GM19324 (cell line): ENCODE data around the gene MKX.

Source experiments
- ATAC-seq: cut with Tn5 transposase; IDR thresholded peaks from one replicate; pipeline ENCODE4 v1.9.1; 2021; ENCODE audit warnings: mild to moderate bottlenecking, moderate library complexity; ENCODE audit not compliant: unreplicated experiment, low FRiP score

MKX gene, protein sequence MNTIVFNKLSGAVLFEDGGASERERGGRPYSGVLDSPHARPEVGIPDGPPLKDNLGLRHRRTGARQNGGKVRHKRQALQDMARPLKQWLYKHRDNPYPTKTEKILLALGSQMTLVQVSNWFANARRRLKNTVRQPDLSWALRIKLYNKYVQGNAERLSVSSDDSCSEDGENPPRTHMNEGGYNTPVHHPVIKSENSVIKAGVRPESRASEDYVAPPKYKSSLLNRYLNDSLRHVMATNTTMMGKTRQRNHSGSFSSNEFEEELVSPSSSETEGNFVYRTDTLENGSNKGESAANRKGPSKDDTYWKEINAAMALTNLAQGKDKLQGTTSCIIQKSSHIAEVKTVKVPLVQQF

GRCh38 chr10:27745732-27746396, at the start of gene MKX:
Gene MKX (minus strand): TSS chr10:27745819. CDS start chr10:27743415, 2,404 bp downstream.
- ATAC-seq = no peak

- ATAC-seq = no peak
Observed at GRCh38 chr10:27794157-27794556, 48.5 kb upstream of the MKX start.

DNA sequence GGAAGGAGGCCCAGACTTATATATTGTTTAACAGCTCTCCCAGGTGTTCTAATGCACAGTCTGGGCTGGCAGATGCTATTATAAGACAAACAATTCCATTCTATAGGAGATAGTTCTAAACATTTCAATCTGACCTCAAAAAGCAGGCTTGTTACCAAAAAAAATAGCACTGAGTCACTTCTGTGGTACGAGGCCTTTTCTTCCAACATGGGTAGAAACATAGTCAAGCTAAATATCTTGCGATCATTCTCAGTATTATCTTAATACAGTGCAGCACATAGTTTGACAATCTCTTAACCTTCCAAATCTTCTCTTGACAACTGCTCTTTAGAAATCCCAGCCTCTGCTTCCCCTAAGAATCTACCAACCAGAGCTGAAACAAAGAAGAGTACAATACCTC, 46.6 kb upstream of the MKX start:
- ATAC-seq = no peak

- ATAC-seq = no peak
Observed at GRCh38 chr10:27784272-27784671, 38.7 kb upstream of the MKX start.

DNA sequence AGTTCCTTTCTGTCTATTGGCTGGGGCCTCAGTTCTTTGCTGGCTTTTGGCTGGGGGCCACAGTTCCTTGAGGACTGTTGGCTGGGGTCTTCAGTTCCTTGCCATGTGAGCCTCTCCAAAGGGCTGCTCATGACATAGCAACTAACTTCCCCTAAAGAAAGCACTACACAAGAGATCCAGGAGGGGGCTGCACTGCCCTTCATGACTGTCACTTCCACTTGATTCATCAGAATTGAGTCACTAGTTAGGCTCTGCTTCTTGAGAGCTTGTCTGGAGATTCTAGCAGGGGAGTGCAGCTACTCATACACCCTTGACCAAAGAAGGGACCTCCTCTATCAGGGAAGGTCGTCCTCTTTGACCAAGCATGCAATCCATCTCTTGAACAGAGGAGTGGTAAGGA, 38.0 kb upstream of the MKX start:
- no peak for ATAC-seq

DNA sequence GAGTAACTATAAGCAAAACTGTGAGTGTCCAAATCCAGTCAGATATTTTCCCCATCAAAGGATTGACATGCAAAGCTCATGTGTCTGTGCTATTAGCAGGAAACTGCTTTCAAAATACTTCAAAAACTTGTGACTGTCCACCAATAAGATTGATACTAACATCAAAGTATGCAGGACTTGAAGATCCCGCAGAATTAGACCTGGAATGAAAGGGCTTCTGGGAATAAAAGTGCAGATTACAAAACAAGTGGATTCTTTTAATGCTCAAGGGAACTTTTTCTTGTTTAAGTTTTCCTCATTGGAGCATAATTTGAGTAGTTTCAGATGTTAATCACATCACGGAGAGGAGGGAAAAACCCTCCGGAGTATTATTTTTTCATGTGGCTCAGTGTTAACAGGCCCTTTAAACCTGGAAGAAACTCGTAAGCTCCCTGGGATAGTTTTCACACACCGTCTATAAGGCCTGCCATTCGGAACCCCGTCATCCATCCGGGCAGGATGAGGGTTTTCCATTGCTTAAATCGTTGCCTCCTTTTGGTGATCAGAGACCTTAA, 33.9 kb upstream of the MKX start:
- ATAC-seq = no peak

GRCh38 chr10:27774831-27775230, 29.2 kb upstream of the MKX start:
- ATAC-seq = no peak

GRCh38 chr10:27771231-27771630, 25.6 kb upstream of the MKX start:
- ATAC-seq = no peak

DNA sequence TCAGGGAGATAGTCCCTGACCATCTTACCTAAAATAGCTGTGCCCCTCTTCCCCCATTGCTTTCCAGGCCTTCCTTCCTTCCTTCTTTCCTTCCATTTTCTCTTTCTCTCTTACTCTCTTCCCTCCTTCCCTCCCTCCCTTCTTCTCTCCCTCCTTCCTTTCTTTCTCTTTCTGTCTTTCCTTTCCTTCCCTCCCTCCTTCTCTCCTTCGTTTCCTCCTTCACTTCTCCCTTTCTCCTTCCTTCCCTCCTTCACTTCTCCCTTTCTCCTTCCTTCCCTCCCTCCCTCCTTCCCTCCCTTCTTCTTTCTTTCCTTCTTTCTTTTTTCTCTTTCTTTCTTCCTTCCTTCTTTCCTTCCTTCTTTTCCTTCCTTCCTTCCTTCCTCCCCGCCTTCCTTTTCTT, 24.6 kb upstream of the MKX start:
- ATAC-seq = no peak

DNA sequence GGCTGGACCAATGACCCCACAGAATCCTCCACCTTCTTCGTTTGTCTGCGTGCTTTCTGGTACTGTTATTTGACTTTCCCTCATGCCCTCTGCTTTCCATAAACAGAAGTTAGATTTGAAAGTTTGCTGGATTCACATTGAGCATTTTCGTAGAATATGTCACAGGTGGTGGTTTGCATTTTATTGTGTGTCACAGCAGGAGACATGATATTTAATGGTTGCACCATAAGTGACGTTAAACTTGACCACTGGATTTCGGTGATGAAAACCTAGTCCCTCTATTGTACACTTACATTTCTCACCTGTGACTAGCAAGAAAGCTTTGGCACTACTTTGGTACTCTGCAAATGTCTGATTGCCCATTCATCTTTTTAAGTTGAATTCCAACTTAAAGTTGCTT, 15.2 kb upstream of the MKX start:
- no peak for ATAC-seq

GRCh38 chr10:27759483-27760272, 14.1 kb upstream of the MKX start:
- ATAC-seq = no peak

DNA sequence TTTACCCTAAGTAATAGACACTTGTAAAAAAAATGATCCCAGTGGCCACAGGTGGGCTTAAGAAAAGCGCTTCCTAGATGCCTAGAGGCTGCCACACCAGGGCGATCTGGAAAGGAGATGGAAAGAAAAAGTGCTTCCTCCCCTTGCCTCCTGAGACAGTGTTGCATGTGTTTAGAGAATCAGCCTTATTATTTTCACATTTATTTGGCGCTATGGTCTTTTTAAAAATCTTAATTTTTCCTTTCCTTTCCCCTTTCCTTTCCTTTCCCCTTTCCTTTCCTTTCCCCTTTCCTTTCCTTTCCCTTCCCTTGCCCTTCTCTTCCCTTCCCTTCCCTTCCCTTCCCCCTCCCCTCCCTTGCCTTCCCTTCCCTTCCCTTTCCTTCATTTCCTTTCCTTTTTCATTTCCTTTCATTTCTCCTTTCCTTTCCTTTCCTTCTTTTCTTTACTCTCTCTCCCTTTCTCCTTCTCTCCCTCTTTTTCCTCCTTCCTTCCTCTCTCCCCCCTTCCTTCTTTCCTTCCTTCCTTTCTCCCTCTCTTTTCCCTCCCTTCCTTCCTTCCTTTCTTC, 7.1 kb upstream of the MKX start:
- ATAC-seq = no peak

GRCh38 chr10:27748601-27749000, 3.0 kb upstream of the MKX start:
- no peak for ATAC-seq

DNA sequence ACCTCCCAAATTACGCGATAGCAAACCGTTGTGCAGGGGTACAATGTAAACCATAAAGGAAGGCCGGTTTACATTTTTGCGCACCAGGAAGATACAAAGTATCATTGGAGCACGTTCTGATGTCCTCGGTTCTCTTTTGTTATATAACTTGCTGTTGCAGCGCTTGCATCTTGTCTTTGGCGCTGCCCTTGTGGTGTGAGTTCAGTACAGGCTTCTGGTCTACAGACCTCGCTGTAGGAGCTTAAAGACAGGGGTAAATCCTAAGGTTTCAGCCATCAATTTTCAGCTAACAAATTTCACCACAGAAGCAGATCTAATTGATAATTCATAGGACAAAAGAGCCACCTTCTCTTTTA, 1.5 kb upstream of the MKX start:
- no peak for ATAC-seq

GRCh38 chr10:27746397-27747095, 927 bp upstream of the MKX start:
- ATAC-seq = no peak

DNA sequence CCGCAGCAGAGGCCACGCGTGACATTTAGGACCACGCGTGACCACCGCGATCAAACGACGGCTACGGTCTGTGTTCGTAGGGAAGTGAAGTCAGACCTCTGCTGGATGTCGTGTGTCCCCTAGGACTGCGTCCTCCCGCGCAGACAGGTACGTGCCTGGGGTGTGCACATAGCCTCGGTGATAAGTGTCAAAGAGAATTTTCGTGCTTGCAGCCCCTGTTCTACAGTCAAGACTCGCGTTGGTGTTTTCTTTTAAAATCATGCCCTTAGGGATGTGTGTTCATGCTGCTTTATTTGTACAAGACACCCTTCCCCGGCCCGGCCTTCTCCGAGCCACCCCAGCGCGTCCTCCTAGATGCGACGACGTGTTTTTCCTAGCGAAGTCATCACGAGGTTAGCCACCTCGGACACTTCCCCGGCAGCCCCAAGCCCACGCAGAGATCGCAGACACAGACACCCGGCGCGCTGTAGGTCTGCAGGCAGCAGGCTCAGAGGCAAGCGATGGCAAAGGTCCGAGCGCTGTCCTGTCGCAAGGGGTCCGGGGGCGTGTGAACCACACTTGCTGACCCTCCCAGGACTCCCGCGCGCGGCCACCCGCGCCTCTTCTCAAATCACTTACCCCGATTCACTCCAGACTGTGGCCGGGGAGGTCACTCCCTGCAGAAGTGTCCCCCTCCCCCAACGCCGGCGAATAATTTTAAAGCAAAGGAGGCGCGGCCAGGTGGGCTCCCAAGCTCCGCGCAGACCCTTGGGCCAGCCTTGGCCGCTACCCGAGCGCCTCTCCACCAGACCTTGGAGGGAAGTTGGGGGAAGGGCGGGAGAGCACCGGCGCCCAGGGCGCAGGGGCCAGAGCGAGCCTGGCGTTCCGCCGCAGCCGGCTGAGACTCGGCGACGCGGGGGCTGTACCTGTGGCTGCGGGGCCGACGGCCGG, 552 bp downstream of the MKX start:
- ATAC-seq = no peak

DNA sequence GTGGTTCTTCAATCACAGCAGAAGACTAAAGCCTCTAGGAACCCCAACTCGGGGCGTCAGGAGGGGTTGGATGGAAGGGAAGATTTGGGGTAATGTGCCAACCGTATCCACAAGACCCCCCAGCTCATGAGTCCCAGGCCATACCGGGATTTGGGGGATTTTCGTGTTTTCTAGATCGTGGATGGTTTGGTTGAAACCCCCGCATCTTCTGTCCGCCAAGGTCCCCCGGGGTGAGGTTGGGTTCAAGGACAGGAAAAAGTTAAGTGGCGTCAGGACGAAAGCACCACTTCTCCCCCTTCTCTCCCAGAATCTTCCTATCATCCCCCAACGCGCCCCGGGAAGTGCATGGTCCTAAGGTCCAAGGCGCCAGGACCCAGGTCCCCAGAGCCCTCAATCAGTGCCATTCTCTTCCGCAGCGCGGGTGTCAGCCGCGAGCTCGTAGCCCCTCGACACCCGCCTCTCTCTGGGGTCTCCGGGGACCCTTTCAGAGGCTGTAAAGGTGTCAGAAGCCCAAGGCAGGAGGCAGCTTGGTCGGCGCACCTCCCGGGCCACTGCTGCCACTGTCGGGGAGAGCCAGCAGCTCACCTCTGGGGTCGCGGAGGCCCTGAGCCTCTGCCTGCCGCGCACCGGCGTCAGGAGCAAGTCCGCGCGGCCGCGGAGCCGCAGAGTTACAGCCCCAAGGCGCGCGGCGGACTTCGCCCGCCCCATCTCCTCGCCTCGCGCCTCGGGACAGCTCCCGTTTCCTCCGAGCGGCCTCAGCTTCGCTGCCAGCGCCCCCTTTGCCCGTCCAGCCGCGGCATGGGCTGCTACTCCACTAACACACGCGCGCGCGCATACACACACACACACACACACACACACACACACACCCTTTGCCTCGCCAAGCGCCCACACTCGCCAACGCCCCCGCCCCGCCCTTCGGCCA, 1.5 kb downstream of the MKX start:
- ATAC-seq = no peak
